SK-N-SH (cell line): Measurements from ENCODE around the gene DPEP3.

Experiments
- CTCF ChIP-seq: fragments of 200-600 bp; sonication (generic); IDR thresholded peaks from 2 replicates; pipeline ENCODE4 v1.6.1; 2017; ENCODE audit warnings: antibody characterized with exemption, mild to moderate bottlenecking, moderate library complexity
- JUND ChIP-seq: IDR thresholded peaks from 2 replicates; pipeline ENCODE4 v1.4.0; 2012
- SIN3A ChIP-seq: IDR thresholded peaks from 2 replicates; pipeline ENCODE4 v1.6.1; 2012; ENCODE audit warnings: low read depth, mild to moderate bottlenecking, low read length, moderate library complexity, borderline replicate concordance
- TAF1 ChIP-seq: IDR thresholded peaks from 2 replicates; pipeline ENCODE4 v1.6.1; 2012; ENCODE audit warnings: low read depth, mild to moderate bottlenecking, low read length, moderate library complexity, borderline replicate concordance

- TF ChIP-seq SIN3A (no peak), TAF1 (no peak), CTCF (no peak), JUND (no peak)
Measured at GRCh38 chr16:67967183-67967957, 12.9 kb downstream of the DPEP3 start.
